ENCODE measurements around the gene RFWD3.

DNA sequence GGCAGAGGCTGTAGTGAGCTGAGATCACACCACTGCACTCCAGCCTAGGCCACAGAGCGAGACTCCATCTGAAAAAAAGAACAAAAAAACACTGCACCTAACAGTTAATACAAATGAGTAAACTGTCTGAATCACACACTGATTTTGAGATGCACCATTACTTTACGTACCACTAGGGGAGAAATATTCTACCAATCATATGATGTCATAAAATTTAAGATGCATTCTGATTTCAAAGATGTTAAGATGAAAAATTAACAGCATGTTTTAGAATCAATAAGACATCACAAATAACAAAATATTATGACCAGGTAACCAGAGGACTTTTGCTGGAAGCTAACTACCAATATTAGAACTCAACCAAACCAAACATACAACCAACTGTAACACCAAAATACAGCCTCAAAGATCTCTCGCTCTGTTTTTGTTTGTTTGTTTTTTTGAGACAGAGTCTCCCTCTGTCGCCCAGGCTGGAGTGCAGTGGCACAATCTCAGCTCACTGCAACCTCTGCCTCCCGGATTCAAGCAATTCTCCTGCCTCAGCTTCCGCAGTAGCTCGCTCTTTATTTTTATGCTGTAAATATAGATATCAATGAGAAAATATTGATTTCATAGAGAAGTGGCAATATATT lies 91.4 kb downstream of the RFWD3 start:
- TF ChIP-seq, protein P1, sequence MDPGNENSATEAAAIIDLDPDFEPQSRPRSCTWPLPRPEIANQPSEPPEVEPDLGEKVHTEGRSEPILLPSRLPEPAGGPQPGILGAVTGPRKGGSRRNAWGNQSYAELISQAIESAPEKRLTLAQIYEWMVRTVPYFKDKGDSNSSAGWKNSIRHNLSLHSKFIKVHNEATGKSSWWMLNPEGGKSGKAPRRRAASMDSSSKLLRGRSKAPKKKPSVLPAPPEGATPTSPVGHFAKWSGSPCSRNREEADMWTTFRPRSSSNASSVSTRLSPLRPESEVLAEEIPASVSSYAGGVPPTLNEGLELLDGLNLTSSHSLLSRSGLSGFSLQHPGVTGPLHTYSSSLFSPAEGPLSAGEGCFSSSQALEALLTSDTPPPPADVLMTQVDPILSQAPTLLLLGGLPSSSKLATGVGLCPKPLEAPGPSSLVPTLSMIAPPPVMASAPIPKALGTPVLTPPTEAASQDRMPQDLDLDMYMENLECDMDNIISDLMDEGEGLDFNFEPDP (CRISPR knock-in tag; conservative IDR thresholded peaks at IDR 0.05), result no peak
- TF ChIP-seq POLR2AphosphoS2 (IDR thresholded peaks at IDR 0.05; ENCODE audit: low read depth, low read length) (no peak), IRF2 (CRISPR knock-in tag; IDR thresholded peaks at IDR 0.05) (no peak), ZNF652 (CRISPR knock-in tag; IDR thresholded peaks at IDR 0.05; ENCODE audit: borderline replicate concordance, low read depth) (no peak), SP5 (CRISPR knock-in tag; IDR thresholded peaks at IDR 0.05; ENCODE audit: borderline replicate concordance, low read depth) (no peak), MYC (CRISPR knock-in tag; IDR thresholded peaks at IDR 0.05; ENCODE audit: borderline replicate concordance) (no peak), SRSF9 (IDR thresholded peaks at IDR 0.05; ENCODE audit: borderline replicate concordance, insufficient read depth, low read depth, low read length, poor library complexity, severe bottlenecking) (no peak), POLR2A (IDR thresholded peaks at IDR 0.05; ENCODE audit: insufficient read depth in 1 of 2, low read depth in 2 of 2, low read length in 2 of 2) (no peak), AKAP8 (CRISPR knock-in tag; IDR thresholded peaks at IDR 0.05) (no peak), ERF (CRISPR knock-in tag; IDR thresholded peaks at IDR 0.05) (no peak), ZNF629 (CRISPR knock-in tag; conservative IDR thresholded peaks at IDR 0.05) (no peak)

Measured in HepG2 (cell line).